GM12891 (cell line): ENCODE data around the gene SLC2A8. TPM values are rescaled to one million over a fixed set of nuclear protein-coding genes. Genes with fewer than 3 reads are reported as not detected.

Source experiments
- DNase-seq: peaks from one replicate; pipeline ENCODE4 v3.0.0; 2011; ENCODE audit warnings: low spot score; ENCODE audit not compliant: insufficient read length
- FAIRE-seq: peaks from 2 replicates; lab custom pipeline; 2011; peaks lifted over from hg19 to GRCh38; lab: Jason Lieb, UNC
- PAX5 ChIP-seq: IDR thresholded peaks from 2 replicates; pipeline ENCODE4 v1.6.1; 2011; ENCODE audit warnings: low read length, moderate library complexity, mild to moderate bottlenecking; ENCODE audit not compliant: insufficient read depth, severe bottlenecking
- POLR2A ChIP-seq: IDR thresholded peaks from 2 replicates; pipeline ENCODE4 v1.6.1; 2011; ENCODE audit warnings: low read depth, low read length, control low read depth
- POLR2AphosphoS5 ChIP-seq: IDR thresholded peaks from 2 replicates; pipeline ENCODE4 v1.6.1; 2011; ENCODE audit warnings: low read depth, low read length, control low read depth
- POU2F2 ChIP-seq: IDR thresholded peaks from 2 replicates; pipeline ENCODE4 v1.6.1; 2011; ENCODE audit warnings: low read depth, mild to moderate bottlenecking, control low read depth, low read length, moderate library complexity
- SPI1 ChIP-seq: IDR thresholded peaks from 2 replicates; pipeline ENCODE4 v1.6.1; 2011; ENCODE audit warnings: low read depth, low read length, control low read depth
- TAF1 ChIP-seq: IDR thresholded peaks from 2 replicates; pipeline ENCODE4 v1.6.1; 2011; ENCODE audit warnings: low read depth, low read length, control low read depth
- polyA plus RNA-seq: library from polyadenylated mRNA; unstranded; fragments of >200 nt; gene quantifications from one replicate; pipeline ENCODE4 v1.2.1, GENCODE V29; 2012; ENCODE audit warnings: low read depth, missing spikeins, inconsistent platforms; ENCODE audit not compliant: missing spikeins

Gene SLC2A8
- 2.9 TPM for polyA plus RNA-seq

GRCh38 chr9:127396808-127397645 lies at the start of gene SLC2A8:
Gene SLC2A8 (plus strand): TSS chr9:127397169. CDS start chr9:127397231, 62 bp downstream.
- peak; percentile 99 for FAIRE-seq
- peak; percentile 88 for DNase-seq
- TF ChIP-seq POLR2AphosphoS5 (no peak), POLR2A (0 out of 2 replicates have a peak, but pooled peaks have one; percentile 23)

GRCh38 chr9:127347831-127348776 lies 48.9 kb upstream of the SLC2A8 start:
- DNase-seq (no peak), FAIRE-seq (no peak)
- TF ChIP-seq TAF1 = no peak
- TF ChIP-seq PAX5 = no peak

- DNase-seq (no peak), FAIRE-seq (no peak)
- TF ChIP-seq POLR2AphosphoS5 (no peak), PAX5 (no peak), POLR2A (no peak), TAF1 (no peak), SPI1 (no peak), POU2F2 (no peak)
Observed at GRCh38 chr9:127349483-127350113, 47.4 kb upstream of the SLC2A8 start.

GRCh38 chr9:127351182-127352166 lies 45.5 kb upstream of the SLC2A8 start:
- FAIRE-seq = no peak
- no peak for DNase-seq
- TF ChIP-seq POLR2A (no peak), SPI1 (no peak), PAX5 (no peak), TAF1 (no peak), POLR2AphosphoS5 (no peak), POU2F2 (no peak)

- TF ChIP-seq POLR2A = no peak
- no peak for TF ChIP-seq PAX5
- TF ChIP-seq POU2F2 = no peak
- no peak for TF ChIP-seq POLR2AphosphoS5
- TF ChIP-seq TAF1 = no peak
- TF ChIP-seq SPI1 = no peak
- no peak for FAIRE-seq
- no peak for DNase-seq
Observed at GRCh38 chr9:127353882-127354281, 43.1 kb upstream of the SLC2A8 start.

GRCh38 chr9:127356906-127357305 lies 40.1 kb upstream of the SLC2A8 start:
- FAIRE-seq = no peak
- TF ChIP-seq POU2F2 (no peak), POLR2AphosphoS5 (no peak), TAF1 (no peak), PAX5 (no peak), SPI1 (no peak), POLR2A (no peak)
- no peak for DNase-seq

- FAIRE-seq = no peak
- TF ChIP-seq POLR2AphosphoS5 (no peak), TAF1 (no peak), POU2F2 (no peak), PAX5 (no peak), POLR2A (no peak), SPI1 (no peak)
- DNase-seq = no peak
Observed at GRCh38 chr9:127358023-127358535, 38.9 kb upstream of the SLC2A8 start.

- TF ChIP-seq PAX5 = no peak
- no peak for TF ChIP-seq POU2F2
- TF ChIP-seq TAF1 = no peak
- no peak for TF ChIP-seq POLR2A
- no peak for TF ChIP-seq SPI1
- no peak for TF ChIP-seq POLR2AphosphoS5
- no peak for FAIRE-seq
Observed at GRCh38 chr9:127358770-127359169, 38.2 kb upstream of the SLC2A8 start.

More at GRCh38 chr9:127358770-127359169, 38.2 kb upstream of the SLC2A8 start:
- DNase-seq = no peak
